Keratinocyte (primary cell): ENCODE results near the gene FBXL5. TPM values are rescaled to one million over a fixed set of nuclear protein-coding genes. Genes with fewer than 3 reads are reported as not detected.

Experiments
- DNase-seq: peaks from one replicate; pipeline ENCODE4 v3.0.0-alpha.2; 2011; ENCODE audit warnings: low read depth, missing footprints, low spot score
- FAIRE-seq: peaks from 2 replicates; lab custom pipeline; 2011; peaks lifted over from hg19 to GRCh38; lab: Jason Lieb, UNC
- H2AFZ ChIP-seq: 2 replicates; pipeline ENCODE4 v1.6.0; 2012; ENCODE audit warnings: low read length, control low read depth, inconsistent platforms; ENCODE audit not compliant: control insufficient read depth
- H3K27ac ChIP-seq: 2 replicates; pipeline ENCODE4 v1.5.1; 2011; ENCODE audit warnings: low read length; ENCODE audit not compliant: control insufficient read depth, insufficient read depth
- H3K27me3 ChIP-seq: 3 replicates; pipeline ENCODE4 v1.6.0; 2011; ENCODE audit warnings: low read length; ENCODE audit not compliant: control insufficient read depth, insufficient read depth; ENCODE audit errors: extremely low read depth
- H3K36me3 ChIP-seq, 2 experiments: 2 replicates in 1 of 2; 3 replicates in 1 of 2; pipeline ENCODE4 v1.5.1; 2011; ENCODE audit warnings: low read length in 2 of 2, mild to moderate bottlenecking in 1 of 2; ENCODE audit not compliant: control insufficient read depth in 2 of 2, insufficient read depth in 2 of 2; ENCODE audit errors: extremely low read depth in 1 of 2
- H3K4me1 ChIP-seq: 3 replicates; pipeline ENCODE4 v1.5.1; 2011; ENCODE audit warnings: low read length; ENCODE audit not compliant: control insufficient read depth, insufficient read depth; ENCODE audit errors: extremely low read depth
- H3K4me2 ChIP-seq: 3 replicates; pipeline ENCODE4 v1.6.0; 2011; ENCODE audit warnings: low read depth, low read length; ENCODE audit not compliant: control insufficient read depth, insufficient read depth; ENCODE audit errors: extremely low read depth
- H3K4me3 ChIP-seq, 3 experiments: fragments of 200-600 bp in 1 of 3; sonication (generic) in 1 of 3; 2 replicates in 2 of 3; 3 replicates in 1 of 3; pipeline ENCODE4 v1.5.1; 2011 to 2016; ENCODE audit warnings: low read length in 3 of 3, mild to moderate bottlenecking in 3 of 3, control low read depth in 2 of 3, inconsistent platforms in 1 of 3, low read depth in 1 of 3, mixed read lengths in 1 of 3, mixed run types in 1 of 3, moderate library complexity in 1 of 3; ENCODE audit not compliant: control insufficient read depth in 2 of 3, insufficient read depth in 2 of 3; ENCODE audit errors: extremely low read depth in 1 of 3
- H3K79me2 ChIP-seq: 2 replicates; pipeline ENCODE4 v1.6.0; 2012; ENCODE audit warnings: low read length; ENCODE audit not compliant: control insufficient read depth, insufficient read depth
- H3K9ac ChIP-seq: 3 replicates; pipeline ENCODE4 v1.6.0; 2011; ENCODE audit warnings: low read length; ENCODE audit not compliant: control insufficient read depth, insufficient read depth; ENCODE audit errors: extremely low read depth
- H3K9me1 ChIP-seq: 3 replicates; pipeline ENCODE4 v1.6.0; 2011; ENCODE audit warnings: low read length; ENCODE audit not compliant: control insufficient read depth, insufficient read depth; ENCODE audit errors: extremely low read depth
- H3K9me3 ChIP-seq: 2 replicates; pipeline ENCODE4 v1.5.1; 2012; ENCODE audit warnings: low read depth, low read length; ENCODE audit not compliant: control insufficient read depth
- H4K20me1 ChIP-seq: 3 replicates; pipeline ENCODE4 v1.6.0; 2011; ENCODE audit warnings: low read length; ENCODE audit not compliant: control insufficient read depth, insufficient read depth; ENCODE audit errors: extremely low read depth
- EZH2 ChIP-seq: IDR thresholded peaks from one replicate; pipeline ENCODE4 v1.6.1; 2012; ENCODE audit warnings: inconsistent platforms, mild to moderate bottlenecking, low read length, moderate library complexity
- dilution Hi-C: fragments of 300-500 bp; cut with MboI; formaldehyde crosslinking; loops from one replicate; pipeline ENCODE4 v1.7.0; 2020; ENCODE audit warnings: low sequenced_read_pairs; ENCODE audit not compliant: extremely low pct_ligation_motif_present
- polyA plus RNA-seq, 5 experiments: library from polyadenylated mRNA; depleted of rRNA in 3 of 5; stranded (reverse) in 3 of 5; stranded (forward) in 1 of 5; unstranded in 1 of 5; fragments of >200 nt; gene quantifications; 1 replicate in 1 of 5; 2 replicates in 3 of 5; 3 replicates in 1 of 5; pipeline versions ENCODE4 v1.2.1 to v1.2.3, GENCODE V29; 2011 to 2012; ENCODE audit warnings: missing spikeins in 2 of 5, low read depth in 1 of 5, low replicate concordance in 1 of 5
- TF ChIP-seq, protein P1 (sequence below), 3 experiments: IDR thresholded peaks in 1 of 3; conservative IDR thresholded peaks in 1 of 3; optimal IDR thresholded peaks in 1 of 3; 2 replicates in 2 of 3; 3 replicates in 1 of 3; pipeline versions ENCODE3 to v1.5.1; 2011; ENCODE audit warnings: low read length in 3 of 3, mild to moderate bottlenecking in 3 of 3, moderate library complexity in 2 of 3, control low read depth in 1 of 3, inconsistent platforms in 1 of 3; ENCODE audit not compliant: insufficient read depth in 2 of 3; ENCODE audit errors: extremely low read depth in 1 of 3

FBXL5 gene
- polyA plus RNA-seq, 1 donor (not counting 4 experiments of a cell fraction or from before 2014, with no cell fraction given), result 63.1 TPM

DNA sequence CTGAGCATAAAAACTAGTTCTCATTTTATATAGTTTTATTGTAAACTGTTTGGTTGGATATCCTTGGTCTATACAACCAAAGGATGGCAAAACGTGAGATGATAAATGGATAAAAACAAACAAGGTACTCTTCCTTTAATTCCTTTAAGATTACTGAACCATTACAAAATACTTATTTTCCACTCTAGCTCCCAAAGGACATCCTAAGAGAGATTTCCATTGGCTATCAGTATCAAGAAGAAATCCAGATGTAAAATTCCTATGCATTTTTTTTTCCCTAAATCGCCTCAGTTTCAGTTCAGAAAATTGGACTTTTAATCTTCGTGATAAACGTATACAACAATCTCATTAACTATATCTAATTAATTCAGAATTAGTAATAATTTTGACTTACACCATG is 2.3 kb downstream of the FBXL5 start:
- peaks cover 71% of the 10 kb centered on the region for H3K79me2 ChIP-seq
- H3K27me3 ChIP-seq, result no peaks in the 10 kb centered on the region
- no peak for FAIRE-seq
- H4K20me1 ChIP-seq, result peaks cover 8% of the 10 kb centered on the region
- H3K4me2 ChIP-seq, result peak overlapping the region; percentile 73
- no peaks in the 10 kb centered on the region for H3K9me3 ChIP-seq
- dilution Hi-C loops, result no loop called here
- no peak for TF ChIP-seq EZH2
- TF ChIP-seq, protein P1, sequence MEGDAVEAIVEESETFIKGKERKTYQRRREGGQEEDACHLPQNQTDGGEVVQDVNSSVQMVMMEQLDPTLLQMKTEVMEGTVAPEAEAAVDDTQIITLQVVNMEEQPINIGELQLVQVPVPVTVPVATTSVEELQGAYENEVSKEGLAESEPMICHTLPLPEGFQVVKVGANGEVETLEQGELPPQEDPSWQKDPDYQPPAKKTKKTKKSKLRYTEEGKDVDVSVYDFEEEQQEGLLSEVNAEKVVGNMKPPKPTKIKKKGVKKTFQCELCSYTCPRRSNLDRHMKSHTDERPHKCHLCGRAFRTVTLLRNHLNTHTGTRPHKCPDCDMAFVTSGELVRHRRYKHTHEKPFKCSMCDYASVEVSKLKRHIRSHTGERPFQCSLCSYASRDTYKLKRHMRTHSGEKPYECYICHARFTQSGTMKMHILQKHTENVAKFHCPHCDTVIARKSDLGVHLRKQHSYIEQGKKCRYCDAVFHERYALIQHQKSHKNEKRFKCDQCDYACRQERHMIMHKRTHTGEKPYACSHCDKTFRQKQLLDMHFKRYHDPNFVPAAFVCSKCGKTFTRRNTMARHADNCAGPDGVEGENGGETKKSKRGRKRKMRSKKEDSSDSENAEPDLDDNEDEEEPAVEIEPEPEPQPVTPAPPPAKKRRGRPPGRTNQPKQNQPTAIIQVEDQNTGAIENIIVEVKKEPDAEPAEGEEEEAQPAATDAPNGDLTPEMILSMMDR (optimal IDR thresholded peaks at IDR 0.05 in 1 of 3, IDR thresholded peaks at IDR 0.05 in 1 of 3, conservative IDR thresholded peaks at IDR 0.05 in 1 of 3; ENCODE audit: extremely low read depth in 1 of 3, insufficient read depth in 2 of 3, low read length in 3 of 3), result no peak
- peaks cover 35% of the 10 kb centered on the region for H3K4me1 ChIP-seq
- H3K36me3 ChIP-seq, result peaks cover 1 to 4% of the 10 kb centered on the region in 2 experiments
- H2AFZ ChIP-seq, result no peak overlapping the region
- DNase-seq, result no peak
- H3K9ac ChIP-seq, result peak overlapping the region; percentile 95
- H3K4me3 ChIP-seq, result peak overlapping the region; percentile 70 to 84 (median 83)
- H3K9me1 ChIP-seq, result no peaks in the 10 kb centered on the region
- peak overlapping the region; percentile 97 for H3K27ac ChIP-seq

DNA sequence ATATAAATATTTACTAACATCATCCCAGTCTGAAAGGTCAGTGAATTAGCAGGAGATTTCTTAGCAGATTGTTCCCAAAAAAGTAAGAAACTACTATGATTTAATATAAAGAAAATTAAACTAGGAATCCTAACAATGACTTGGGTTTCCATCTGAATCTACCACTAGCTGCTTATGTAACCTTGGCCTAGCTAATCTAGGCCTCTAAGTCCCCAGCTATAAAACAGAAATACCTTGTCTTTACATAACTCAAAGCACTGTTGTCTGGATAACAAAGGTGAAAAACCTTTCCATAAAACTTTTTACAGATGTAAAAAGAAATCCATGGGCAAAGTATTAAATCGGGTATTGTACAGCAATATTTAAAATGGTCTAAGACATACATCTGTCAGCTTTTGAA is 3.0 kb downstream of the FBXL5 start:
- Histone ChIP-seq H3K4me1 (peaks cover 35% of the 10 kb centered on the region), H3K9ac (peak overlapping the region; percentile 29), H3K27ac (peak overlapping the region; percentile 97)

More for the DNA sequence above, 3.0 kb downstream of the FBXL5 start:
- Histone ChIP-seq H3K9me3 (no peaks in the 10 kb centered on the region), H3K36me3 (peaks cover 0 to 8% of the 10 kb centered on the region in 2 experiments), H4K20me1 (peaks cover 8% of the 10 kb centered on the region), H3K27me3 (no peaks in the 10 kb centered on the region), H3K9me1 (no peaks in the 10 kb centered on the region), H2AFZ (no peak overlapping the region), H3K4me2 (peak overlapping the region; percentile 73), H3K79me2 (peaks cover 77% of the 10 kb centered on the region), H3K4me3 (peak overlapping the region in 2 of 3 experiments; percentile 70 to 84)
- TF ChIP-seq, protein P1 (optimal IDR thresholded peaks at IDR 0.05 in 1 of 3, IDR thresholded peaks at IDR 0.05 in 1 of 3, conservative IDR thresholded peaks at IDR 0.05 in 1 of 3; ENCODE audit: extremely low read depth in 1 of 3, insufficient read depth in 2 of 3, low read length in 3 of 3), result no peak
- no peak for TF ChIP-seq EZH2
- DNase-seq (no peak), FAIRE-seq (no peak)
- dilution Hi-C loops, result no loop called here
